Epithelial cell of esophagus (primary cell): ENCODE measurements around the gene HELZ2.
"Not testable (repeated sequence)": the region's sequence is repeated elsewhere in the genome, so short reads cannot be mapped to it uniquely, and the experiment has no call there.

Experiments
- DNase-seq: peaks from one replicate; pipeline ENCODE4 v3.0.0; 2010; ENCODE audit warnings: low read depth
- H3K4me3 ChIP-seq: 2 replicates; pipeline ENCODE4 v1.5.1; 2011; ENCODE audit warnings: mild to moderate bottlenecking, low read length, control low read depth
- TF ChIP-seq, protein P1 (sequence below): IDR thresholded peaks from 2 replicates; pipeline ENCODE4 v1.5.1; 2011; ENCODE audit warnings: low read depth, mild to moderate bottlenecking, low read length, control low read depth, inconsistent platforms; ENCODE audit not compliant: insufficient read depth; ENCODE audit errors: missing control alignments

Gene HELZ2

DNA sequence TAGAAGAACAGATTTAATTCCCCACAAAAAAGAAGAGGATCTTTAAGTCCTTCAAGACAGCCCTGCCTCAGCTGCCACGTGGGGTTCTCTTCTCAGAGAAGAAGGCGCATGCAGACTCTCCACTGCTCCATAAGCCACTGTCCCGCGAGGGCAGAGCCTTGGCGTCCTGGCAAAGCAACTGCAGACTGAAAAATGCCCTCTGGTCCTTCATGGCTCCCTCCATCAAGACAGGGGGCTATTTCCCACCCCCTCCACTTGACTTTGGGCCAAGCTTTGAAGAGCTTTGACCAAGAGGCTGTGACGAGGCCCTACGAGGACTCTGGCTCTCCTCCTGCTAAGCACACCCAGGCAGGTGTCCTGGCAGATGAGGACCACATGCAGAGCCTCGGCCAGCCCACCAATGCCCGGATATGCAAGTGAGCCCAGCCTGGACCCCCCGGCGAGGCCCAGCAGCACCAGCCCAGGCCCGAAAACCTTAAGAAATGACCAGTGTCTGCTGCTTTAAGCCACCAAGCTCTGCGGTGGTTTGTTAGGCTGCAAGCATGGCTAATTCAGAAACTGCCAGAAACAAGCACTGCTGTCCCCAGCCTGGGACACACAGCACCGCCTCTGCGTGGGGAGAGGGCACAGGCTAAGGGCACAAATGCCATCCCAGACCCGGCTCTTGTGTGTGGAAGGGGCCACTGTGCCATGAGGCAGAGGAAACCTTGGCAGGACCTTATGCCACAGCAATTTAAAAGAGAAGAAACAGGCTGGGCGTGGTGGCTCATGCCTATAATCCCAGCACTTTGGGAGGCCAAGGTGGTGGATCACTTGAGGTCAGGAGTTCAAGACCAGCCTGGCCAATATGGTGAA is 36.8 kb upstream of the HELZ2 start:
- DNase-seq, result no peak
- no peak overlapping the region for H3K4me3 ChIP-seq
- TF ChIP-seq, protein P1, sequence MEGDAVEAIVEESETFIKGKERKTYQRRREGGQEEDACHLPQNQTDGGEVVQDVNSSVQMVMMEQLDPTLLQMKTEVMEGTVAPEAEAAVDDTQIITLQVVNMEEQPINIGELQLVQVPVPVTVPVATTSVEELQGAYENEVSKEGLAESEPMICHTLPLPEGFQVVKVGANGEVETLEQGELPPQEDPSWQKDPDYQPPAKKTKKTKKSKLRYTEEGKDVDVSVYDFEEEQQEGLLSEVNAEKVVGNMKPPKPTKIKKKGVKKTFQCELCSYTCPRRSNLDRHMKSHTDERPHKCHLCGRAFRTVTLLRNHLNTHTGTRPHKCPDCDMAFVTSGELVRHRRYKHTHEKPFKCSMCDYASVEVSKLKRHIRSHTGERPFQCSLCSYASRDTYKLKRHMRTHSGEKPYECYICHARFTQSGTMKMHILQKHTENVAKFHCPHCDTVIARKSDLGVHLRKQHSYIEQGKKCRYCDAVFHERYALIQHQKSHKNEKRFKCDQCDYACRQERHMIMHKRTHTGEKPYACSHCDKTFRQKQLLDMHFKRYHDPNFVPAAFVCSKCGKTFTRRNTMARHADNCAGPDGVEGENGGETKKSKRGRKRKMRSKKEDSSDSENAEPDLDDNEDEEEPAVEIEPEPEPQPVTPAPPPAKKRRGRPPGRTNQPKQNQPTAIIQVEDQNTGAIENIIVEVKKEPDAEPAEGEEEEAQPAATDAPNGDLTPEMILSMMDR, result no peak

- H3K4me3 ChIP-seq, result no peak overlapping the region
- TF ChIP-seq, protein P1, result no peak
- no peak for DNase-seq
Observed at GRCh38 chr20:63606686-63607085, 32.6 kb upstream of the HELZ2 start.

DNA sequence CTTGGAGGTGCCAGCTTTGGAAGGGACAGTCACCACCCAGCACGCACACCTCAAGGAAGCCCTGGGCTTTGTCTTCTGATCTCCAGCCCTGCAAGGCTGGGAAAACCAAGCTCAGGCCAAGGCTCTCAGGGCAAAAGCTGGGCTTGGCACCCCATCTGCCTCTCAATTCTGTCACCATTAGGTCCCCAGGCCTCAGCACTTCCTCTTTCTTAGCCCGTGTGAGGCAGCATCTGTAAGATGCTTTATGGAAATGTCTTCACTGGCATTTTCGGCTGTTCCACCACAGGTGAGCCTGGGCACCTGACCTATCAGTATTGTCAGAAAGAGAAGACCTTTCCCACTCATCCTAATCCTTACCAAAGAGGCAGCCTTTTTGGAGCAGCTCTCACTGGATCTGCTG is 28.3 kb upstream of the HELZ2 start:
- DNase-seq, result no peak
- TF ChIP-seq, protein P1, result no peak
- H3K4me3 ChIP-seq, result no peak overlapping the region

GRCh38 chr20:63601679-63602078 is 27.6 kb upstream of the HELZ2 start:
- DNase-seq, H3K4me3 ChIP-seq: not testable (repeated sequence)

DNA sequence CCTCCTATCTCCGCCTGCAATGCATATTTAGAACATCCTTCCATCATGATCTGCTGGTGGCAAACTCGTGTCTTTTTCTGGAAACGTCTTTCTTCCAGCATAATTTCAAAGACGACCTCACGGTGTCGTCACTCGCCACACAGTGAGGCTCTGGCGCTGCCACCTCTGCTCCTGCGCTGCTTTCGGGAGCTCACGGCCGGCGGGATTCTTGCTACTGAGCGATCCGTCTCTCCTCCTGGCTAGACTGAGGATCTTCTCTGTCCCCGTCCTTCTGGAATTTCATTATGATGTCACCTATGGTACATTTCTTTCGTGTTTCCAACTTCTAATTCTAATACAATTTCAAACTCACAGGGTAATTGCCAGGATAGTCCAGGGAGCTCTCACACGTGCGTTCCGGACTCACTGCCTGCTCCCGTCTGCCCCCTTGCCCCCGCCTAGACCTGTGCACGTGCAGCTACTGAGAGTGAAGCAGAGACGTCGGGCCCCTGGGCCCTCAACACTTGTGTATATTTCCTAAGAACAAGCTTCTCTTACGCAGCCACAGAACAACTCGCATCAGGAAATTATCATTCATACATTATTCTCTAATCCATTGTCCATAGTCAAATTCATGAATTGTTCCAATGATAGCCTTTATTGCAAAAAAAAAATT is 25.5 kb upstream of the HELZ2 start:
- DNase-seq, result no peak
- H3K4me3 ChIP-seq, result no peak overlapping the region
- TF ChIP-seq, protein P1, result no peak

DNA sequence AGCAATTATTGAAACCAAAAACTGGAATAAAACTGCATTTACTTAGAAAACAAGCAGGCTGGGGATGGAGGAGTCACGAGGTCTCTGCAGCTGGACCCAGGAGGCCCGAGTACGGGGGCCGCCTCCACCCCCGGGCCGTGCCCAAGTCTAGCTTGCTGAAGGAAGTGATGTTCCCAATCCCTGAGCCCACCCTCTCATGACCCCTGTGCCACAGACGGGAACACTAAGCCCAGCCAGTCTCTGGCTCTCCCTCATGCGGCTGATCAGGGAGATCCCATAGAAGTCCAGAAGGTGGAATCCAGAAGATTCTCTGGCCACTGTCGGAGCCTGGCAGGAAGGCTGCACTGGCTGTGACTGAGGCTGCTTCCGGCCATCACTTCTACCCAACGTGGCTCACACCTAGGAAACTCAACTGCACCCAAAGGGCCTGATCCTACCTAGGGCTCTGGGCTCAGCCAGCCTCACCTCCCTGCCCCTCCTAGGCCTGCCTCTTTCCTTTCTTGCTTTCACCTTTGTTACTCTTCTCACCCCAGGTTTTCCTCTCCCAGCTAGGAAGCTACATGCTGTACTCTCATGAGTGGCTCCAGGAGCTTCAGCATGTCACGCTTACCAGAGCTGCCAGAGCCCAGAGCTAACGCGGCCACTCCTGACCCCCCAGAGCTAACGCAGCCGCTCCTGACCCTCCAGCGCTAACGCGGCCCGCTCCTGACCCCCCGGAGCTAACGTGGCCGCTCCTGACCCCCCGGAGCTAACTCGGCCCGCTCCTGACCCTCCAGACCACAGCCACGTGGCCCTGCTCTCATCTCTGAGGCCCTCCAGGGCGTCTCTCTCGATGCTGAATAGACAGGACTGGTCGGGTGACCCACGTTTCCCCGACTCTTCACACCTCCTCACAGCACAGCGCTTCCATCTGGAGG is 24.7 kb upstream of the HELZ2 start:
- DNase-seq, result no peak
- TF ChIP-seq, protein P1, result no peak
- H3K4me3 ChIP-seq, result no peak overlapping the region
